ENCODE measurements around the gene ARSB.

DNA sequence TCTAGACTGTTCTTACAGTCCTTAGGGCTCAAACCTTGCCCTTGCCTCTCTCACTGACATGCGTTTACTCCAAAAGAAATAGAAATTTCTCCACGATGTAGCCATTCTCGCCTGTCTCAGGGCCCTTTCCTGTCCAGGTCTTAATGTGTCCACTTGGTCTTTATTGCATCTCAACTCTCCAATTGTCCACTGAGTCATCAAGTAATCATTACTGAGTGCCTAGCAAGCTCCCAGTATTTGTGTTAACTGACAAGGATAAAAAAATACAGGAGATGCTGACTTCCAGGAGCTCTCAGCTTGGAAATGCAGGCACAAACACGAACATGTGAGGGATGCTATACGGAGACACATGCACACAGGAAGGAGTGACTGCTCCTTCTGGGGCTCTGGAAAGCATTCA is 147.3 kb downstream of the ARSB start:
- TF ChIP-seq, protein P1, sequence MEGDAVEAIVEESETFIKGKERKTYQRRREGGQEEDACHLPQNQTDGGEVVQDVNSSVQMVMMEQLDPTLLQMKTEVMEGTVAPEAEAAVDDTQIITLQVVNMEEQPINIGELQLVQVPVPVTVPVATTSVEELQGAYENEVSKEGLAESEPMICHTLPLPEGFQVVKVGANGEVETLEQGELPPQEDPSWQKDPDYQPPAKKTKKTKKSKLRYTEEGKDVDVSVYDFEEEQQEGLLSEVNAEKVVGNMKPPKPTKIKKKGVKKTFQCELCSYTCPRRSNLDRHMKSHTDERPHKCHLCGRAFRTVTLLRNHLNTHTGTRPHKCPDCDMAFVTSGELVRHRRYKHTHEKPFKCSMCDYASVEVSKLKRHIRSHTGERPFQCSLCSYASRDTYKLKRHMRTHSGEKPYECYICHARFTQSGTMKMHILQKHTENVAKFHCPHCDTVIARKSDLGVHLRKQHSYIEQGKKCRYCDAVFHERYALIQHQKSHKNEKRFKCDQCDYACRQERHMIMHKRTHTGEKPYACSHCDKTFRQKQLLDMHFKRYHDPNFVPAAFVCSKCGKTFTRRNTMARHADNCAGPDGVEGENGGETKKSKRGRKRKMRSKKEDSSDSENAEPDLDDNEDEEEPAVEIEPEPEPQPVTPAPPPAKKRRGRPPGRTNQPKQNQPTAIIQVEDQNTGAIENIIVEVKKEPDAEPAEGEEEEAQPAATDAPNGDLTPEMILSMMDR (IDR thresholded peaks at IDR 0.05; ENCODE audit: low read depth, low read length) = no peak
- no peak for TF ChIP-seq EZH2phosphoT487 (IDR thresholded peaks at IDR 0.05; ENCODE audit: low read depth)
